ENCODE measurements around the gene PLXNC1.
"Not testable (repeated sequence)": the region's sequence is repeated elsewhere in the genome, so short reads cannot be mapped to it uniquely, and the experiment has no call there.

PLXNC1 gene

GRCh38 chr12:94308612-94309011 lies 160.2 kb downstream of the PLXNC1 start:
- DNase-seq = no peak

DNA sequence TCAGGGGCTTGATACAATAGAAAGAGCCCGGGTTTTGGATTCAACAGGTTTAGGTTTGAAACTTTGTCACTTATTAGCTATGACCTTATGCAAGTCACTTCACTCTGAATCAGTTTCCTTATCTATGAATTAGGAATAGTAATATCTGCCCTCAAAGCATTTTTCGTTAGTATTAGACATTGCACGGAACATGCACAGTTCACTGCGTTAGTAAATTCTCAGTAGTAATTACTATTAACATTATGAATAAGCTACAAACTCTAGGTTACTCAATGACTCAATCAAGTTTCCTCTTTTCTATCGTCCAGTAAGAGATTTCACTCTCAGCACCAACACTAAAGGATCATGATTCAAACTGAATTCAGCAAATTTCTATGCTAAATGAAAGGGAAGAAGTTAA lies 161.0 kb downstream of the PLXNC1 start:
- no peak for DNase-seq

- no peak for DNase-seq
These were observed 164.0 kb downstream of the PLXNC1 start for GRCh38 chr12:94312378-94312777.

- not testable (repeated sequence) for DNase-seq
These were observed 168.2 kb downstream of the PLXNC1 start for GRCh38 chr12:94316600-94316999.

DNA sequence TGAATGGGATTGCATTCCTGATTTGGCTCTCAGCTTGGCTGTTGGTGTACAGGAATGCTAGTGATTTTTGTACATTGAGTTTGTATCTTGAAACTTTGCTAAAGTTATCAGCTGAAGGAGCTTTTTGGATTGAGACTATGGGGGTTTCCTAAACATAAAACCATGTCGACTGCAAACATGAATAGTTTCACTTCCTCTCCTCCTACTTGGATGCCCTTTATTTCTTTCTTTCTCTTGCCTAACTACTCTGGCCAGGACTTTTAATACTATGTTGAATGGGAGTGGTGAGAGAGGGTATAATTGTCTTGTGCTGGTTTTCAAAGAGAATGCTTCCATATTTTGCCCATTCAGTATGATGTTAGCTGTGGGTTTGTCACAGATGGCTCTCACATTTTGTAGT lies 169.8 kb downstream of the PLXNC1 start:
- no peak for DNase-seq

DNA sequence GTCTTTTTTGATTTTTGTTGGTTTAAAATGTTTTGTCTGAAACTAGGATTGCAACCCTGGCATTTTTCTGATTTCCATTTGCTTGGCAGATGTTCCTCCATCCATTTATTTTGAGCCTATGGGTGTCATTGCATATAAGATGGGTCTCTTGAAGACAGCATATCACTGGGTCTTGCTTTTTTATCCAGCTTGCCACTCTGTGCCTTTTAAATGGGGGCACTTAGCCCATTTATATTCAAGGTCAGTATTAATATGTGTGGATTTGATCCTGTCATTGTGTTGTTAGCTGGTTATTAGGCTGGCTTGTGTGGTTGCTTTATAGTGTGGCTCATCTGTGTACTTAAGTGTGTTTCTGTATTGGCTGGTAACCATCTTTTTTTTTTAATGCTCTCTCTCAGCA lies 171.7 kb downstream of the PLXNC1 start:
- DNase-seq = no peak

GRCh38 chr12:94322346-94322745 lies 174.0 kb downstream of the PLXNC1 start:
- no peak for DNase-seq

- DNase-seq = no peak
These were observed 177.9 kb downstream of the PLXNC1 start for GRCh38 chr12:94326234-94326633.

GRCh38 chr12:94326727-94327126 lies 178.3 kb downstream of the PLXNC1 start:
- DNase-seq = no peak

DNA sequence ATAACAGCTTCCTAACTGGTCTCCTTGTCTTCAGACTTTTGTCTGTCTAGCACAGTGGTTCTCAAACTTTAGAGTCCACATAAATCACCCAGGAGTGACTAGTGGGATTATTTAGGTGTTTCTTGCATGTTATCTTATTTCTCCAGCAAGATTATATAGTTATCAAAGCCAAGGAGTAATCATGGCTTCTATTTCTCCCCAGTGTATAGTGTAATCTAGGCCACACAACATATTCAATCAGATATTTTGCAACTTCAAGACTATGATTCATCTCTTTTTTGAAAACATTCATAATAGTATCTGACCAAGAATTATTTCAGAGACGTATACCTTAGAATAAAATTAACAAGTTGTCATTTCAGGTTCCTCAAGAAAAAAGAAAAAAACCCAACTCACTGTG lies 179.4 kb downstream of the PLXNC1 start:
- no peak for DNase-seq

GRCh38 chr12:94329366-94329765 lies 181.0 kb downstream of the PLXNC1 start:
- no peak for DNase-seq

DNA sequence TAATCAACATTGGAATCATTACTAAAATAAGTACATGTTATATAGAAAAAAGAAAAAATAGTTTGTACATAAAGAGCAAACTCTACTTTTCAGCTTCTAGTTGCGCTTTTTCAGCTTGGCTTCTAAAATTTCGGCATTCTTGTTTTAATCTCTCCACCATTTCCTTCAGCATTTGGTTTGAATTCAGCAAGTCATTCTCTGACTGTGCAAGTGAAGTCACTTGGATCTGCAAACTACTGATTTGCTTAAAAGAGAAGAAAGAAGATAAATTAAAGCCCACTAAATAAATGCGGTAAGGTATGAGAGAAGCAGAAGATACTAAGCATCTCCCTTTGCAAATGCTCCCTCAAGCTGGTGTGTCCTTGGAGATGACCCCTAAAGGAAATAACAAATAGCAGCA lies 185.0 kb downstream of the PLXNC1 start:
- DNase-seq = no peak

DNA sequence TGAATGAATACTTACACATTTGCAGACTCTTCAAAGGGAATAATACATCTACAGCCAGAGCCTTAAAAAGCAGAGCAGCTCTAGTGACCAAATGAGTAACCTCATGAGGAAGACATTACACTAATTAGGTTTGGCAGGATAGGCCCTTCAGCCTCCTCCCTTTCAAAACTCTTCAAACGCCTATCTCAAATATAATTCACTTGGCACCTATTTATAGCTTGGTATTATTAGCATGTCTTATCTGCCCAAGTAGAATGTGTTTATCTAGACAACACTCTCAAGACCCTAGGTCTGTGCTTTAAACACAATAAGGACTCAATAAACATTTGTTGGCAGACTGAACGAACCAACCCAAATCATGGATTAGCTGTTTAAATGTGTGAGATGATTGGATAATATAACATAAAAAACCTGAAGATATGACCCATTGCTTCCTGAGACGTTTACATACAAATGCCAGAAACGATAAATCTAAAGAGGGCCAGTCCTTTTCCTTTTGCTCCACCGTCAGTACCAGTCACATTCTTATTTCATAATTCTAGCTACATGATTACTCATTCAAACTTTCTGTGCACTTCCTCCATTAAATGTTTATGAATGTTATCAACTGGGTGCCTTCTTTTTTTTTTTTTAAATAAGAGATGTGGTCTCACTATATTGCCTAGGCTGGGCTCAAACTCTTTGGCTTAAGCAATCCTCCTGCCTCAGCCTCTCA lies 188.0 kb downstream of the PLXNC1 start:
- no peak for DNase-seq

- DNase-seq = no peak
These were observed 189.8 kb downstream of the PLXNC1 start for GRCh38 chr12:94338006-94338794.

GRCh38 chr12:94340573-94340972 lies 192.2 kb downstream of the PLXNC1 start:
- no peak for DNase-seq

DNA sequence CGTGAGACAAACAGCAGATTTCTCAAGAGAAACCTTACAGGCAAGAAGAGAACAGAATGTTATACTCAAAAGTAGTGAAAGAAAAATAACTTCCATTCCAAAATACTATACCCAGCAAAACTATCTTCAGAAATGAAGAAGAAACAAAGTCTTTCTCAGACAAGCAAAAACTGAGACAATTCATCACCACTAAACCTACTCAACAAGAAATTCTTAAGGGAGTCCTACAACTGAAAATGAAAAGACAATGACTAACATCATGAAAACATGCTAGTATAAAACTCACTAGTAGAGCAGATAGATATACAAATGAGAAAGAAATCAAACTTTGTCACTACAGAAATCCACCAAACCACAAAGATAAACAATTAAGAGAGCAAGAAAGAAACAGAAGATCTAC lies 204.8 kb downstream of the PLXNC1 start:
- no peak for DNase-seq

Data from activated CD8-positive, alpha-beta memory T cell treated with anti-CD3 and anti-CD28 coated beads for 24 hours (primary cell).